ENCODE results near the gene UNC45B. TPM values are rescaled to one million over a fixed set of nuclear protein-coding genes. Genes with fewer than 3 reads are reported as not detected.
"Not testable (repeated sequence)": the region's sequence is repeated elsewhere in the genome, so short reads cannot be mapped to it uniquely, and the experiment has no call there.

UNC45B gene
- total RNA-seq, 1 donor from 2014 or later, result 243 TPM

DNA sequence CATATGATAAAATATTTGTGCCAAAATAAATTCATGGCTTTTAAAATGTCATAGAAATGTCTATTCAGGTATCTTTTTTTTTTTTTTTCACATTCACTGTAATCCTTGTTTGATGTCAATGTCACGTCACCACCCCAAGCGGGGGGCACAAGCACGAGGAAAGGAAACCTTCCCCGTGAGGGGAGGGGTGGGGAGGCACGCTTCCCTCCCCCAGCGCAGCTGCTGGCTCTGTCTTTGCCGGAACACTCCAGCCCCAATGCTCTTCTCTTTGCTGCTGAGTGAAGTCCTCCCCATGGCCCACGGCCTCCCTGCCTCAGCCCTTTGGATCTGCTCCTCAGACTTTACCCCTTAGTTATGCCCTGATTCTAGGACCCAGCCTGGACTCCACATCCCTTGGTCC, 45.1 kb downstream of the UNC45B start:
- ATAC-seq (no peak), DNase-seq (no peak)
- intact Hi-C loops (cut with micrococcal nuclease), result no loop called here

DNA sequence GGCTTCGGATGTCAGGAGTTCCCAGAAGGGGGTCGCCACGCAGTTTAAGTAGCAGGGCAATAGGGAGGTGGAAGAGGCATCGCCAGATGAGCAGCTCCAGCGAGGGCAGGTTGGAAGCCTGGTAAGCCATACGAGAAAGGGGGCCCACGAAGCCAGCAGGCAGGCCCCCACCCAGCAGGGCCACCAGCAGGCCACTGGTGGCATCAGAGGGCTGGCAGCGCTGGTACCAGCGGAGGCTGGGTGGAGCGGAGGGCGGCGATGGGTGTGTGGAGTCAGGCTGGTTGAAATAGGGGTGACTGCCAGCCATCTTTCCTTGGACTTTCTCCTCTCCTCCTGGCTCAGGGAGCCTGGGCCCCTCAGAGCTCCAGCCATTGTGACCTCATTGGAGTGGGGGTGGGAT, 46.4 kb downstream of the UNC45B start, which contains the start of gene SLC35G3:
Gene SLC35G3 (minus strand): TSS at position 393 of the 400 bp plus-strand sequence. CDS start 86 bp downstream, at position 307.
- ATAC-seq; DNase-seq; intact Hi-C loops (cut with micrococcal nuclease): not testable (repeated sequence)

DNA sequence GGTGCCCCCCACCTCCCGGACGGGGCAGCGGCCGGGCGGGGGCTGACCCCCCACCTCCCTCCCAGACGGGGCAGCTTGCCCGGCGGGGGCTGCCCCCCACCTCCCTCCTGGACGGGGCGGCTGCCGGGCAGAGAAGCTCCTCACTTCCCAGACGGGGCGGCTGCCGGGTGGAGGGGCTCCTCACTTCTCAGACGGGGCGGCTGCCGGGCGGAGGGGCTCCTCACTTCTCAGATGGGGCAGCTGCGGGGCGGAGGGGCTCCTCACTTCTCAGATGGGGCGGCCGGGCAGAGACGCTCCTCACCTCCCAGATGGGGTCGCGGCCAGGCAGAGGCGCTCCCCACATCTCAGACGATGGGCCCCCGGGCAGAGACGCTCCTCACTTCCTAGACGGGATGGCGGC, 47.4 kb downstream of the UNC45B start:
- ATAC-seq; intact Hi-C loops (cut with micrococcal nuclease); DNase-seq: not testable (repeated sequence)

DNA sequence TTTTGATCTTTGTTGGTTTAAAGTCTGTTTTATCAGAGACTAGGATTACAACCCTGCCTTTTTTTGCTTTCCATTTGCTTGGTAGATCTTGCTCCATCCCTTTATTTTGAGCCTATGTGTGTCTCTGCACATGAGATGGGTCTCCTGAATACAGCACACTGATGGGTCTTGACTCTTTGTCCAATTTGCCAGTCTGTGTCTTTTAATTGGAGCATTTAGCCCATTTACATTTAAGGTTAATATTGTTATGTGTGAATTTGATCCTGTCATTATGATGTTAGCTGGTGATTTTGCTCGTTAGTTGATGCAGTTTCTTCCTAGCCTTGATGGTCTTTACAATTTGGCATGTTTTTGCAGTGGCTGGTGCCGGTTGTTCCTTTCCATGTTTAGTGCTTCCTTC, 55.0 kb downstream of the UNC45B start:
- ATAC-seq; intact Hi-C loops (cut with micrococcal nuclease); DNase-seq: not testable (repeated sequence)

DNA sequence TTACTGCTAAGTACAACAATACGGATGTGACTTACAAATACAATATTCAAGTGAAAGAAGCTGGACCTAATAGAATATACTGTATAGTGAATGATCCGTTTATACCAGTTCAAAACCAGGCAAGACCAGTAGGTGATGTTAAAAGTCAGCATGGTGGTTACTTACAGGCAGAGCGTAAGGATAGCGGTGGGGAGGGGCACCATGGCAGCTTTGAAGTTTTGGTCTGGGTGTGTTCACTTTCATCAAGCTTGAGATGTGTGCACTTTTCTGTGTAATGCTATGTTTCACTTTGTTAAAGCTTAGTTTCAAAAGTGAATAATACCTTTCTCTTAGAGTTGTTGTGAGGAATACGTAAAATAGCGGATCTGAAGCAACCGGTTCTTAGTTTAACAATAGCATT, 63.1 kb downstream of the UNC45B start:
- DNase-seq (no peak), ATAC-seq (no peak)
- intact Hi-C loops (cut with micrococcal nuclease), result no loop called here

DNA sequence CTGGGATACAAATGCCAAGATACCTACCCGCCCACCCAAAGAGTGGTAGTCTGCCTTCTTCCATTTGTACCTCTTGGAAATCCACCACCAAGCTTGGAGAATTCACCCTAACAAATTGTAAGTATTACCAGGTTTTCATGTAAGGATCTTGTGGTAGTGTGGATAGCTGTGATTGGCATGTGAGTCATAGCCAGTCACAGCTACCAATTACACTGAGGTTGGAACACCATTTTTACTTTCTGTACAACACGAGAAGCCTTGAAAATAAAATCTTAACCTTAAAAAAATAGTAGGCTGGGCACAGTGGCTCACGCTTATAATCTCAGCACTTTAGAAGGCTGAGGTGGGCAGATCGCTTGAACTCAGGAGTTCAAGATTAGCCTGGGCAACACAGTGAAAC, 65.1 kb downstream of the UNC45B start:
- intact Hi-C loops (cut with micrococcal nuclease), result no loop called here
- no peak for DNase-seq
- ATAC-seq, result no peak

DNA sequence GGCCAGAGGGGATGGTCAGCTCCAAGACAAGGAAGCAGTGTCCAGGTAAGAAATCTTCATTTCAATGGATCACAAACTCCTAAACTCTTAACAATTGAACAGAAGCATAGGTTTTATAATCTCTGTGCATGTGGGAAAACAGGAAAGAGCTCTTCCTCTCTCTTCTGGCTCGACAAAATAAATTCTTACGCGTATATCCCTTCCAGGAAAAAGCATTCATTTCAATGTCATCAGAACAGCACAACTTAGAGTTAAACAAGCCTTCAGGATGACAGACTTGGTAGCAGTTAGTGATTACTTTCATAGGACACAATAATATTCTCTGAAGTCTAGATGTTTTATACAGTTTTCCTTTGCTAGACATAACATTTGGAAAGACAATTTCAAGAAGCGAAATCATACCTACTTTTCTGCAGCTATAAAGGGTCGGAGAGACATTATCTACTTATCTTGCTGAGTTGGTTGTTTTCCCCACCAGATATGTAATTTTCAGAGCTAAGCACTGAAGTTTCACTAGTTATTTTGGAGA, 65.9 kb downstream of the UNC45B start:
- intact Hi-C loops (cut with micrococcal nuclease), result no loop called here
- no peak for ATAC-seq
- no peak for DNase-seq

DNA sequence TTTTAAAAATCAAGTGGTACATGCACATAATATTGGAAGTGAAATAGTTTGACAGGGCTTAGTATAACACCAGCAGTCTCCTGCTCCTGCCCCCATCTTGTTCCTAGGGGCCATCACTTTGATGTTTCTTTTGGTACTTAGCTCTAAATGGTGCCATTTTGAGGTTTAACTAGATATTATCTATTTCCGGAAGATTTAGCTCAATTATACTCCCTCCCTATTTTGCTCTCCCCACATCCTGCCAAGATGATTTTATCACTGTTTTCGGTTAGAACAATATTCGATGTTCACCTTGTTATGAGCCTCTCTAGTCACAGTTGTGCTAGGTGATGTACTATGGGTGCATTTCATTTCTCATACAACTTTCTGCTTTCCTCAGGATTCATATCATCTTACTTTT, 66.6 kb downstream of the UNC45B start:
- DNase-seq (no peak), ATAC-seq (peak; percentile 11)
- intact Hi-C loops (cut with micrococcal nuclease), result no loop called here

DNA sequence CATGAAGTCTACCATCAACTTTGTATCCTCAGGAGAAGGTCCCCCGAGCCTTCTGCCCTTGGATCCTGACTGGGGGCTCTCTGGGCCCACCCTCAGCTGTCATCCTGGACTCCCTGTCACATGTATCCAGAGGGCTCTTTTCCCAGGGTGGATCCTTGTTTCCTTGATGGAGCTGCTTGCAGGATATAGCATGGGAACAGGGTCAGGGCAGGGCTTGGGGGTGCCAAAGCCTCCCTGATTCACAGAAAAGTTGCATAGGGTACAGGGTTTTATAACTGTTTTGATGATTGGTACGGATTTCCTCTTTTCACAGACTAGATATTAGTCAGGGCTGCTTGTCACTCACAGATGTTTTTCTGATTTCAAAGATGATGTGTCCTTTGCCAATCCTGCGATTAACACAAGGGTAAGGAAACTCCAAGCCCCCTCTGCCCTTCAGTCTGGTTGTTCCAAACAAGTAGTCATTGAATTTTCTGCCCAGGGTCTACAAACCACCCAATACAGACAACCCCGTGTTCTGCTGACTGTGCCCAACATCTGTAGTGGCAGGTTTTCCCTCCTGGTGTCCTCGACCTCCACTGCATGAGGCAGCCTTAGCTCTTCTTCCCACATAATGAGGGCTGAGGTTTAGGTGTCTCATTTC, 67.1 kb downstream of the UNC45B start:
- ATAC-seq (no peak), DNase-seq (no peak)
- intact Hi-C loops (cut with micrococcal nuclease), result no loop called here

DNA sequence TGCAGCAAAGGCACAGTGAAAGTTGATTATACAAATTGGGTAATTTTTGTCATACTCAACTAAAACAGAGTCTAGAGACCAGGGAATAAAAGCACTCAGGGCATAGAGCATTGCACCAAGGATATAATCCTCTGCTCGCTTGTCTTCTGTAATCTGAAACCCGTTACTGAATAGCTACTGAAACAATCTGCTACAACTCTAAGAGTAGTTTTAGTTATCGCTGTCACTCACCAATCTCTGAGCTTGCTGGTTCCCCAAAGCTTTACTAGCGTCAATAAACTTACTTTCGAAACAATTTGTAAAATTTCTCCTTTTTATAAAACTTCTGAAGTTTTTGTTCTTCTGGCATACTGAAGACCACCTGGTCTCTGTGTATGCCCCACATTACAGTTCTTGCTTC, 69.5 kb downstream of the UNC45B start:
- intact Hi-C loops (cut with micrococcal nuclease), result no loop called here

DNA sequence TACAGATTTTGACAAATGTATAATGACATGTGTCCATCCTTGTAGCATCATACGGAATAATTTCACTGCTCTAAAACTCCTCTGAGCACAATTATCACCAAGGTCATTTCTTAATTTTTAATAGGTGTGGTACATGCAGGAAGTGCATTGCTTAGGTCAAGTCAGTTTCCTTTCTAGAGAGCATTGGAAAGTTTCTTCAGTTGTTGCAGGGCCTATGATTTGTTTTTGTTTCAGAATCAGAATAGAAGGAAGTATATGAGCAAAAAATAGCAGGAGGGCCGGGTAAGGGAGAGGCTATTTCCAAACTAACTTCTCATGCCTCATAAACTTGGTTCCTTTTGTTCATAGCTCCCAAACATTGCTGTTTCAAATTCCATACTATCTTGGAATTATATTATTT, 71.3 kb downstream of the UNC45B start:
- ATAC-seq, result no peak
- intact Hi-C loops (cut with micrococcal nuclease), result no loop called here
- no peak for DNase-seq

More for the DNA sequence above, 69.5 kb downstream of the UNC45B start:
- no peak for ATAC-seq
- DNase-seq, result no peak

DNA sequence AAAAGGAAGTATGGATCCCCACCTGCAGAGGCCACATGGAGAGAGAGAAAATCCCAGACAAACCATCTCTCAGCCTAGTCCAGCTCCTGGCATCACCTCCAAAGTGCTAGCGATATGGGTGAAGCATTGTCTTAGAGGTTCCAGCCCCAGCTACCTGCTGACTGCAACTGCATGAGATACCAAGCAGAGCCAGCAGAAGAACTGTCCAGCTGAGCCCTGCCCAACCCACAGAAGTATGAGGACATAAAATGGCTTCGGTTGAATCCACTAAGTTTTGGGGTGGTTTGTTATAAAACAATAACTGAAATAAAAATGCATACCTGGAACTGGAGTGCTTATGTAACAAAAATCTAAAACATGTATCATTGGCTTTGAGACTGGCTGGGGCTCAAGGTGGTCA, 74.8 kb downstream of the UNC45B start:
- DNase-seq (no peak), ATAC-seq (no peak)
- intact Hi-C loops (cut with micrococcal nuclease), result no loop called here

DNA sequence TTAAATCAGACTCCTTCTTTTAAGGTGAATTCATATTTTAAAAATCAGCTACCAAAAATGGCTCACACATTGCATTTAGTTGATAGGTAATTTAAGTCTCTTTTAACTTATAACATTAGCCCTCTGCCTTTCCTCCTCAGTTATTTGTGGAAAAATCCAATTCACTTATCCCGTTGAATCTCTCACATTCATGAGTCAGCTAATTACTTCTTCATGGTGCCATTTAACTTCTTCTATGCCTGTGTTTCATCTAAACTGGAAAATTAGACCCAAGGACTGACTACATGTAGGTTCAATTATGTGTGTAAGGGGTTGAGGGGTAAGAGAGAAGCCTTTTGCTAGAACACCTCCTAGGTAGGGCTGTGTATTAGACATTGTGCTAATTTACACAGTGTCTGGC, 76.8 kb downstream of the UNC45B start:
- DNase-seq (no peak), ATAC-seq (no peak)
- intact Hi-C loops (cut with micrococcal nuclease), result no loop called here

DNA sequence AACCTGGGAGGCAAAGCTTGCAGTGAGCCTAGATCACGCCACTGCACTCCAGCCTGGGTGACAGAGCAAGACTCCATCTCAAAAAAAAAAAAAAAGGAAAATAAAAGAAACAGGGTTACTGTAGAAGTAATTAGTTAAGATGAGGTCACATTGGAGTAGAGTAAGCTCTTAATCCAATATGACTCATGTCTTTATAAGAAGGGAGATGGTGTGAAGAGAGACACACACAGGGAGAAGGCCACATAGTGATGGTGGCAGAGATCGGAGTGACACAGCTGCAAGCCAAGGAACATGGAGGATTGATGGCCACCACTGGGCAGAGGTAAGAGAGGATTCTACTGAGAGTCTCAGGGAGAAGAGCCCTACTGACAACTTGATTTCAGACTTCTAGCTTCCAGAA, 79.9 kb downstream of the UNC45B start:
- intact Hi-C loops (cut with micrococcal nuclease), result no loop called here
- DNase-seq, result no peak
- ATAC-seq, result no peak

DNA sequence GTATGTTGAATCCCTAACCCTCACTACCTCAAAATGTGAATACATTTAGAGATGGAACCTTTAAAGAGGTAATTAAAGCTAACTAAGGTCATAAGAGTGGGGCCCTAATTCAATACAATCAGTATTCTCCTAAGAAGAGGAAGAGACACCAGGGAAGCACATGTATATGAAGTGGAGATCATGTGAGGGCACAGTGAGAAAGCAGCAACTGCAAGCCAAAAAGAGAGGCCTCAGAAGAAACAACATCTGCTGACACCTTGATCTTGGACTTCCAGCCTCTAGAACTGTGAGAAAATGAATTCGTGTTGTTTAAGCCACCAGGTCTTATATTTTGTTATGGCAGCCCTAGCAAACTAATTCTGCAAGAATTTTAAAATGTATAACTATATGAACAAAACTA, 82.0 kb downstream of the UNC45B start:
- DNase-seq (no peak), ATAC-seq (no peak)
- intact Hi-C loops (cut with micrococcal nuclease), result no loop called here

DNA sequence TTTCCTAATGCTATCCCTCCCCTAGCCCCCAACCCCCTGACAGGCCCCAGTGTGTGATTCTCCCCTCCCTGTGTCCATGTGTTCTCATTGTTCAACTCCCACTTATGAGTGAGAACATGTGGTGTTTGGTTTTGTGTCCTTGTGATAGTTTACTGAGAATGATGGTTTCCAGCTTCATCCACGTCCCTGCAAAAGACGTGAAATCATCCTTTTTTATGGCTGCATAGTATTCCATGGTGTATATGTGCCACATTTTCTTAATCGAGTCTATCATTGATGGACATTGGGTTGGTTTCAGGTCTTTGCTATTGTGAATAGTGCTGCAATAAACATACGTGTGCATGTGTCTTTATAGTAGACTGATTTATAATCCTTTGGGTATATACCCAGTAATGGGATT, 86.7 kb downstream of the UNC45B start:
- DNase-seq; ATAC-seq; intact Hi-C loops (cut with micrococcal nuclease): not testable (repeated sequence)

DNA sequence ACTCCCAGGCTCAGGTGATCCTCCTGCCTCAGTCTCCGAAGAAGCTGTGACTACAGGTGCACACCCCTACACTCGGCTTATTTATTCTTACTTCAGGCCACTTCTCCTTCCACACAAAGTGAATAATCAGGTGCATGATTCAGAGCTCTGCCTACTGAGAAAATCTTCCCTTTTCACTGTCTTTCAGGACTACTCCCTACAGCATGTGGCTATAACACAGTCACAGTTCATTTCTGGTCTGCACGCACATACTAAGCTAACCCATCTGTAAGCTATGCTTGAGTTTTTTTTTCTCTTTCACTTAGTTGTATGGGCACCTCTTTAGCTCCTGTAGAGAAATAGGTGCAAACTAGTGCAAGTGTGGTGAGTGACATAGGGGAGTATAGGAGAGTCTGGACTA, 87.7 kb downstream of the UNC45B start:
- no peak for DNase-seq
- ATAC-seq, result no peak
- intact Hi-C loops (cut with micrococcal nuclease), result no loop called here

DNA sequence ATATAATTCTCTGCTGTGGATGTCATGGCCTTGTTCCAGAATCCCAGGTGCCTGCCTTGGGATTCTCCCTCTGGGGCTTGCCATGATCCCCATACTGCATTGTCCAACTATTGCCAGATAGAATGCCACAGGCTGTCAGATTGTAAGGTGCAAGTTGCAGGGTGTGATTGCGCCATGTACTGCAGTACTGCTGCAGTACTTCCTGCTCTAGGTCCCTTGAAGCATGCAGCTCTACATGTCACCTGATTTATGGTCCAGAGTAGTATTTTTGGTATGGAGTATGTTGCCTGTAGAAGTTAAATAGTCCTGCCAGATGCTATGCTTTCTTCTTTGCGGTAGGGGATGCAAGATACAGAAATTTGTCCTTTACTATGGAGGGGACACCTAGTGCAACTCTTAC, 88.3 kb downstream of the UNC45B start:
- ATAC-seq (no peak), DNase-seq (no peak)
- intact Hi-C loops (cut with micrococcal nuclease), result no loop called here

DNA sequence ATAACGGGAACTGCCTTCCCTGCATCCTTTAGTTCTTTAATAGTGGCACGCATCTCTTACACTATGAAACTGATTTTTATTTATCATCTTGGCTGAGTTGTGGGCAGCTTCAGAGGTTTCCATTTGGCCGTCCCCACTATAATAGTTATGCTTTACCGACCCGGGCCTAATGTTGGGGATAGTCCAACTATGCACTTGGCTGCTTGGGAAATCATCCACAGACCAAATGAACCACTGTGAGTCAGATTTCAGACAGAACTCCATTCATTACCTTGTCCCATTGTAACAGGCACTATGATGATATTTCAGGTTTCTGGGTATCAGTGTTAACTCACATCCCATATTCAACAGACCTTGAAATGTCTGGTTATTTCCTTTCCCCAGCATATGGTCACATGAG, 89.2 kb downstream of the UNC45B start:
- no peak for DNase-seq
- no peak for ATAC-seq
- intact Hi-C loops (cut with micrococcal nuclease), result no loop called here

DNA sequence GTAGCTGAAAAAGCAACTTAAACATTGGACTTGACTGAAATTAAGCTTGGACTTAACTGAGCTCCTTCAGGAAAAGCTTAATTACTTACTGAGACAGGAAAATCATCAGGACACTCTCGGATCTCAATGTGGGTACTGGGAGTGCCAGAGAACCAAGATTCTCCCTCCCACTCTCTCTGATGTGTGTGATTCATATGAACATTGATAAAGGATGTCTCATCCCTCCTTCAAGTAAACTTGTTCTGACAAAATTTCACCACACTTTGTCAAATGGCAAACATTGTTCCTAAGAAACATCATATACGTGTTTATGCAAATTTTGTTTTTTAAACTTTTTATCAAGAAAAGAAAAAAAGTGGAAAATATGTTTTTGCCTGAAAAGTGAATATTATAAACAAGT, 91.2 kb downstream of the UNC45B start:
- intact Hi-C loops (cut with micrococcal nuclease), result no loop called here
- ATAC-seq (no peak), DNase-seq (no peak)

All from left ventricle myocardium superior (tissue), 1 donor.